Mammary microvascular endothelial cell (primary cell): ENCODE data around the gene IFRD2. TPM values are rescaled to one million over a fixed set of nuclear protein-coding genes. Genes with fewer than 3 reads are reported as not detected.

ENCODE experiments used
- total RNA-seq: library from RNA; depleted of rRNA; stranded (reverse); fragments of >200 nt; gene quantifications from 2 replicates; pipeline ENCODE4 v1.2.3, GENCODE V29; 2015

IFRD2 gene
- 150 and 170 TPM in 2 replicates for total RNA-seq

GRCh38 chr3:50292159-50293078, at the start of gene IFRD2:
TSS of gene IFRD2 (minus strand) at chr3:50292429. CDS start at chr3:50292274, 155 bp downstream.

GRCh38 chr3:50340448-50341329, 48.5 kb upstream of the IFRD2 start, which contains the start of gene RASSF1:
TSS of gene RASSF1 (minus strand) at chr3:50340836. CDS start at chr3:50340805, 31 bp downstream.

GRCh38 chr3:50327943-50328691, 35.9 kb upstream of the IFRD2 start, which contains the start of gene TUSC2:
TSS of gene TUSC2 (minus strand) at chr3:50328223. CDS start at chr3:50328099, 124 bp downstream.

GRCh38 chr3:50322386-50323091, 30.3 kb upstream of the IFRD2 start, which contains the start of gene HYAL2:
TSS of gene HYAL2 (minus strand) at chr3:50322745. CDS start at chr3:50320489, 2,256 bp downstream.

GRCh38 chr3:50303013-50303815, 11.0 kb upstream of the IFRD2 start, which contains the start of gene HYAL1:
TSS of gene HYAL1 (minus strand) at chr3:50303574. CDS start at chr3:50302956, 618 bp downstream.

GRCh38 chr3:50298836-50299637, 6.8 kb upstream of the IFRD2 start, which contains the start of the genes HYAL3 and NAA80:
TSS of gene HYAL3 (minus strand) at chr3:50299405. CDS start at chr3:50295602, 3,803 bp downstream.
TSS of gene NAA80 (minus strand) at chr3:50299405. CDS start at chr3:50297463, 1,942 bp downstream.

GRCh38 chr3:50278880-50279224, 13.4 kb downstream of the IFRD2 start, which contains the start of gene LSMEM2:
TSS of gene LSMEM2 (plus strand) at chr3:50279087. CDS start at chr3:50279114, 27 bp downstream.

GRCh38 chr3:50268703-50269451, 23.4 kb downstream of the IFRD2 start, which contains the start of gene SEMA3B:
TSS of gene SEMA3B (plus strand) at chr3:50269147. CDS start at chr3:50269241, 94 bp downstream.

Other genes starting within 250 kb of the IFRD2 start
- 60.9 and 68.9 TPM in 2 replicates for gene RBM5, start 203.5 kb downstream of the IFRD2 start, total RNA-seq
- 160 and 166 TPM in 2 replicates for gene SEMA3F, start 137.1 kb downstream of the IFRD2 start, total RNA-seq
- 0.13 TPM in 1 of 2 replicates, not detected in the other for gene GNAT1, start 100.8 kb downstream of the IFRD2 start, total RNA-seq
- 0.20 TPM in 1 of 2 replicates, not detected in the other for gene SLC38A3, start 87.2 kb downstream of the IFRD2 start, total RNA-seq
- gene GNAI2, start 56.2 kb downstream of the IFRD2 start, total RNA-seq, result 644 and 665 TPM in 2 replicates
- gene SEMA3B, start 23.3 kb downstream of the IFRD2 start, total RNA-seq, result 0.05 TPM in 1 of 2 replicates, not detected in the other
- gene LSMEM2, start 13.3 kb downstream of the IFRD2 start, total RNA-seq, result not detected in 2 replicates
- 6.6 and 15.1 TPM in 2 replicates for gene HYAL3, start 7.0 kb upstream of the IFRD2 start, total RNA-seq
- gene NAA80, start 7.0 kb upstream of the IFRD2 start, total RNA-seq, result 11.6 and 16.2 TPM in 2 replicates
- gene HYAL1, start 11.1 kb upstream of the IFRD2 start, total RNA-seq, result 5.1 and 9.8 TPM in 2 replicates
- 505 and 575 TPM in 2 replicates for gene HYAL2, start 30.3 kb upstream of the IFRD2 start, total RNA-seq
- gene TUSC2, start 35.8 kb upstream of the IFRD2 start, total RNA-seq, result 46.2 and 59.0 TPM in 2 replicates
- 29.8 and 33.4 TPM in 2 replicates for gene RASSF1, start 48.4 kb upstream of the IFRD2 start, total RNA-seq
- not detected in 2 replicates for gene ZMYND10, start 53.3 kb upstream of the IFRD2 start, total RNA-seq
- gene NPRL2, start 58.3 kb upstream of the IFRD2 start, total RNA-seq, result 15.0 and 15.5 TPM in 2 replicates
- 37.2 and 39.8 TPM in 2 replicates for gene CYB561D2, start 58.4 kb upstream of the IFRD2 start, total RNA-seq
- 61.1 and 68.4 TPM in 2 replicates for gene TMEM115, start 67.1 kb upstream of the IFRD2 start, total RNA-seq
- 0.05 TPM in 1 of 2 replicates, not detected in the other for gene CACNA2D2, start 211.2 kb upstream of the IFRD2 start, total RNA-seq